ENCODE results near the gene TPM2. TPM values are rescaled to one million over a fixed set of nuclear protein-coding genes. Genes with fewer than 3 reads are reported as not detected.
A peak's percentile ranks its signal among the peaks of the same experiment; 100 is the strongest.

Gene TPM2
- total RNA-seq, 1 donor from 2014 or later = 188 TPM

DNA sequence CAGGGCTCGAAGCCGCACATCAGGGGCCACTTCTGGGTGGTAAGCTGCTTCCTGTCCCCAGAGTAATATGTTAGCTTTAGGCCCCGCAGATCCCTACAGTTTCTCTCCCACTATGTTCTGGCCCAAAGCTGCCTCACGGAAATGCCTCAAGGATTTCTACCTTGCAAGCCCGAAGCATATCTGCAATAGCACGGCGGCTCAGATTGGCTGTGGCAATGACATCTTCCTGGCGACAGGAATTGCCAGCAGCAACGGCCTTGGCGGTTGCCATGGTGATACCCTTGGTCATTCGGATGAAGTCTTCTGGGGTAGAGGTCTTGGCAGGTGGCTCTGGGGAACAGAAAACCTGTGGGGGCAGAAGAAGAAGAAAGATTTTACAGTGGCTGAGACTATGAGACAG, 10.3 kb upstream of the TPM2 start:
- Mint-ChIP-seq H3K9me3 (ENCODE audit: unreplicated experiment) (no peaks in the 10 kb centered on the region), H3K4me1 (ENCODE audit: low read depth, unreplicated experiment) (no peaks in the 10 kb centered on the region), H3K36me3 (ENCODE audit: unreplicated experiment) (no peaks in the 10 kb centered on the region), H3K27ac (ENCODE audit: unreplicated experiment) (no peak overlapping the region), H3K4me3 (ENCODE audit: unreplicated experiment) (no peak overlapping the region), H3K27me3 (ENCODE audit: unreplicated experiment) (peaks cover 2% of the 10 kb centered on the region)
- TF ChIP-seq, protein P1, sequence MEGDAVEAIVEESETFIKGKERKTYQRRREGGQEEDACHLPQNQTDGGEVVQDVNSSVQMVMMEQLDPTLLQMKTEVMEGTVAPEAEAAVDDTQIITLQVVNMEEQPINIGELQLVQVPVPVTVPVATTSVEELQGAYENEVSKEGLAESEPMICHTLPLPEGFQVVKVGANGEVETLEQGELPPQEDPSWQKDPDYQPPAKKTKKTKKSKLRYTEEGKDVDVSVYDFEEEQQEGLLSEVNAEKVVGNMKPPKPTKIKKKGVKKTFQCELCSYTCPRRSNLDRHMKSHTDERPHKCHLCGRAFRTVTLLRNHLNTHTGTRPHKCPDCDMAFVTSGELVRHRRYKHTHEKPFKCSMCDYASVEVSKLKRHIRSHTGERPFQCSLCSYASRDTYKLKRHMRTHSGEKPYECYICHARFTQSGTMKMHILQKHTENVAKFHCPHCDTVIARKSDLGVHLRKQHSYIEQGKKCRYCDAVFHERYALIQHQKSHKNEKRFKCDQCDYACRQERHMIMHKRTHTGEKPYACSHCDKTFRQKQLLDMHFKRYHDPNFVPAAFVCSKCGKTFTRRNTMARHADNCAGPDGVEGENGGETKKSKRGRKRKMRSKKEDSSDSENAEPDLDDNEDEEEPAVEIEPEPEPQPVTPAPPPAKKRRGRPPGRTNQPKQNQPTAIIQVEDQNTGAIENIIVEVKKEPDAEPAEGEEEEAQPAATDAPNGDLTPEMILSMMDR (IDR thresholded peaks at IDR 0.05; ENCODE audit: partially characterized antibody, unreplicated experiment) = no peak
- no peak for DNase-seq

DNA sequence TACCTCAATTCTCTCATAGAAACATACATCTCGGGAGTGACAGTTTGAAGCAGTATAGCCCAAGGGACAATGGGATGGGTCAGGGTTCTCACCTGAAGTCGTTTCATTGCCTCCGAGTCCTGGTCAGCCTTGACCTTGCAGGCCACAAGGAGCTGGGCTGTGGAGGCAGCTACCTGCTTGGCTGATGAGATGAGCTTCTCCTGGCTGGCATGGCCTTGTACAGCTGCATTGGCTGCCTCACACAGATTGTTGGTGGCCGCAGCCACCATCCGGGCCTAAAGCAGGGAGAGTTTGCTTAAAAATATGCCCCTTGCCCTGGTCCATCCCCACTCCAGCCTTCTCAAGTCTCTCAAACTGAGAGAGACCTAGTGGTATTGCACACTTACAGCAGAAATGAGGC, 8.5 kb upstream of the TPM2 start:
- Mint-ChIP-seq H3K27ac (ENCODE audit: unreplicated experiment) (no peak overlapping the region), H3K9me3 (ENCODE audit: unreplicated experiment) (no peaks in the 10 kb centered on the region), H3K36me3 (ENCODE audit: unreplicated experiment) (no peaks in the 10 kb centered on the region), H3K4me1 (ENCODE audit: low read depth, unreplicated experiment) (no peaks in the 10 kb centered on the region), H3K27me3 (ENCODE audit: unreplicated experiment) (peaks cover 2% of the 10 kb centered on the region), H3K4me3 (ENCODE audit: unreplicated experiment) (no peak overlapping the region)
- DNase-seq = no peak
- TF ChIP-seq, protein P1 (IDR thresholded peaks at IDR 0.05; ENCODE audit: partially characterized antibody, unreplicated experiment) = no peak

DNA sequence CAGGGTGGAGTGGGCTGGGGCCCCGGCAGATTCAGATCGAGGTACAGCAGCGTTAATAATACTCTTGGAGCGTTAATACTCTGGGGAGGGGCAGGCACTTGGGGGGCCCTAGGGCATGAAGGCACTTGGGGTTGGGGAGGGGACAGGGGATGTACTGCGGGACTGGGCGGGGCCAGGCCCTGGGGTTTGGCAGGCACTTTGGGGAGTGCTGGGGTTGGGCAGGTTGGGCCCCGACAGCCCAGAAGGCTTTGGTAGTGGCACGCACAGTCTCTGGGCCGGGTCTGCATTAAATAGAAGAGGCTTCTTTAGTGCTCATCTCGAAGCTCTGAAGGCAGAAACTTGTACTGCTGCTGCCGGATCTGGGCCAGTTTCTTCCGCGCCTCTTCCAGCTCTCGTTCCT, 7.8 kb upstream of the TPM2 start:
- no peaks in the 10 kb centered on the region for H3K9me3 Mint-ChIP-seq (ENCODE audit: unreplicated experiment)
- no peaks in the 10 kb centered on the region for H3K4me1 Mint-ChIP-seq (ENCODE audit: low read depth, unreplicated experiment)
- no peak for DNase-seq
- peaks cover 2% of the 10 kb centered on the region for H3K27me3 Mint-ChIP-seq (ENCODE audit: unreplicated experiment)
- H3K4me3 Mint-ChIP-seq (ENCODE audit: unreplicated experiment) = peak overlapping the region; percentile 34
- TF ChIP-seq, protein P1 (IDR thresholded peaks at IDR 0.05; ENCODE audit: partially characterized antibody, unreplicated experiment) = no peak
- no peaks in the 10 kb centered on the region for H3K36me3 Mint-ChIP-seq (ENCODE audit: unreplicated experiment)
- no peak overlapping the region for H3K27ac Mint-ChIP-seq (ENCODE audit: unreplicated experiment)

DNA sequence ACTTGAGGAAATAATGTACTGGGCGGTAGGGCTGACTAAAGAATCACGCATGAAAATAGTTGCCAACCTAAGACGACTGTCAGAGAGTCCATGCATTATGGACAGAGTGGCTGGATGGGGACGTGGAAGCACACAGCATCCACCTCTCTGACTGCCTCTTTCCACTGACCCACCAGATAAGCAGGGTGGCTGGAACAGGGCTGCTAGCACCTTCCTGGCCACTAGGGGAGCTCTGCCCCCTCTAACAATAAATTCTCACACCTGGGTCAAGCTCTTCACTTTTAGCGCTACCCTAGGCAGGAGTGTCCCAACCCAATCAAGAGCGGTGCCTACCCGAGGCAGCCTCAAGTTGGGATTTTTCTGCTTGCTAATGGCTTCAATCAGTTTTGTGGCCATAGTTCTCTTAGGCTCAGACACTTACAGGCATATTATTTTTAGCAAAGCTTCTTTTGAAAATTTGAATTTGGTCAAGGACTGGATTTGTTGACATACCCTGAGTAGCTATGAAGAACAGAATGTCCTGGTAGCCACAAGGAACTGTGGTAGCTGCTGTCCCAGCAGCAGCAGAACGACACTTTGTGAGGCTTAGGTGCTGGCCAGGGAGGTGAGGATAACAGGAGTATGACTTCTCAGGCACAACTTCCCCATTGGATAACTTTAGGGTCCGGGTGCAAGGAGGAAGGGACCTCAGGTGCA, 6.9 kb upstream of the TPM2 start:
- Mint-ChIP-seq H3K27me3 (ENCODE audit: unreplicated experiment) (peaks cover 4% of the 10 kb centered on the region), H3K27ac (ENCODE audit: unreplicated experiment) (no peak overlapping the region), H3K9me3 (ENCODE audit: unreplicated experiment) (peaks cover 3% of the 10 kb centered on the region), H3K36me3 (ENCODE audit: unreplicated experiment) (no peaks in the 10 kb centered on the region), H3K4me3 (ENCODE audit: unreplicated experiment) (no peak overlapping the region), H3K4me1 (ENCODE audit: low read depth, unreplicated experiment) (peaks cover 3% of the 10 kb centered on the region)
- peak; percentile 67 for DNase-seq
- TF ChIP-seq, protein P1 (IDR thresholded peaks at IDR 0.05; ENCODE audit: partially characterized antibody, unreplicated experiment) = peak; percentile 85

DNA sequence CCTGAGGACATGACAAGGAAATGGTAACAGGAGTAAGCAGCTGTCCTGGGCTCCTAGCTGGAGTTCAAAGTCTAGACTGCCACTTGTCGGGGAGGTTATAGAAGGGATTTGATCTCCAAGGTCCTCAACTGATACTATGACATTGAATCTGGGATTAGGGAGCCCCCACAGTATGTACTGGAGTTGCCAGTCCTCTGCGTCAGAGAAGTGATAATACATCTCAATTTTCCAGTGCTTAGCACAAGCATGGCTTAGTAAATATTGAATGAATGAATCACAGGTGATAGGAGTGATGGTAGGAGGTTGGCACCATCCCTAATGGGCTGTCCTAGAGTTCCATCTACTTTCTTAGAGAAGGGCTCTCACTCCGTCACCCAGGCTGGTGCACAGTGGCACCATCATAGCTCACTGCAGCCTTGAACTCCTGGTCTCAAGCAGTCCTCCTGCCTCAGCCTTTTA, 6.2 kb upstream of the TPM2 start:
- Mint-ChIP-seq H3K4me1 (ENCODE audit: low read depth, unreplicated experiment) (peaks cover 5% of the 10 kb centered on the region), H3K27ac (ENCODE audit: unreplicated experiment) (no peak overlapping the region), H3K27me3 (ENCODE audit: unreplicated experiment) (peaks cover 8% of the 10 kb centered on the region), H3K9me3 (ENCODE audit: unreplicated experiment) (peaks cover 5% of the 10 kb centered on the region), H3K36me3 (ENCODE audit: unreplicated experiment) (no peaks in the 10 kb centered on the region), H3K4me3 (ENCODE audit: unreplicated experiment) (no peak overlapping the region)
- TF ChIP-seq, protein P1 (IDR thresholded peaks at IDR 0.05; ENCODE audit: partially characterized antibody, unreplicated experiment) = no peak
- DNase-seq = no peak

Data from glutamatergic neuron (in vitro differentiated cells).